HUES64 (cell line): ENCODE results near the gene CDH9.

ENCODE experiments used
- H3K27ac ChIP-seq: 2 replicates; pipeline ENCODE4 v1.7.0; 2013; ENCODE audit warnings: low read depth, low read length, inconsistent platforms
- H3K27me3 ChIP-seq: 2 replicates; pipeline ENCODE4 v1.6.1; 2013; ENCODE audit warnings: mild to moderate bottlenecking, low read length; ENCODE audit not compliant: insufficient read depth
- H3K36me3 ChIP-seq: 2 replicates; pipeline ENCODE4 v1.6.1; 2013; ENCODE audit warnings: mild to moderate bottlenecking, low read length; ENCODE audit not compliant: insufficient read depth
- H3K4me1 ChIP-seq: 2 replicates; pipeline ENCODE4 v1.6.1; 2013; ENCODE audit warnings: mild to moderate bottlenecking, low read length, moderate library complexity; ENCODE audit not compliant: insufficient read depth
- H3K4me3 ChIP-seq: 2 replicates; pipeline ENCODE4 v1.5.1; 2013; ENCODE audit warnings: mild to moderate bottlenecking, low read length, moderate library complexity
- H3K9ac ChIP-seq: 2 replicates; pipeline ENCODE4 v1.6.1; 2013; ENCODE audit warnings: mild to moderate bottlenecking, low read depth, low read length
- H3K9me3 ChIP-seq: 2 replicates; pipeline ENCODE4 v1.6.1; 2013; ENCODE audit warnings: low read depth, low read length; ENCODE audit not compliant: insufficient read depth
- WGBS: fragments of 150-250, 120-280 bp; methylation state at CpG from one replicate; pipeline ENCODE4 v1.1.7; 2013; ENCODE audit warnings: missing lambda C conversion rate; 5-methylcytosine and 5-hydroxymethylcytosine counted together

CDH9 gene

GRCh38 chr5:27020973-27021372 is 17.4 kb downstream of the CDH9 start:
- H3K9me3 ChIP-seq: no peaks in the 10 kb centered on the region
- H3K27me3 ChIP-seq: no peaks in the 10 kb centered on the region
- no peak overlapping the region for H3K4me3 ChIP-seq
- H3K27ac ChIP-seq: no peak overlapping the region
- no peak overlapping the region for H3K9ac ChIP-seq
- H3K4me1 ChIP-seq: no peaks in the 10 kb centered on the region
- WGBS: no CpG with 5 or more reads among the region's 1 CpG
- H3K36me3 ChIP-seq: no peaks in the 10 kb centered on the region

- Histone ChIP-seq H3K27ac (no peak overlapping the region), H3K36me3 (no peaks in the 10 kb centered on the region), H3K9me3 (no peaks in the 10 kb centered on the region), H3K4me1 (no peaks in the 10 kb centered on the region), H3K9ac (no peak overlapping the region), H3K27me3 (no peaks in the 10 kb centered on the region), H3K4me3 (no peak overlapping the region)
Observed at GRCh38 chr5:27015758-27016157, 22.6 kb downstream of the CDH9 start.

DNA sequence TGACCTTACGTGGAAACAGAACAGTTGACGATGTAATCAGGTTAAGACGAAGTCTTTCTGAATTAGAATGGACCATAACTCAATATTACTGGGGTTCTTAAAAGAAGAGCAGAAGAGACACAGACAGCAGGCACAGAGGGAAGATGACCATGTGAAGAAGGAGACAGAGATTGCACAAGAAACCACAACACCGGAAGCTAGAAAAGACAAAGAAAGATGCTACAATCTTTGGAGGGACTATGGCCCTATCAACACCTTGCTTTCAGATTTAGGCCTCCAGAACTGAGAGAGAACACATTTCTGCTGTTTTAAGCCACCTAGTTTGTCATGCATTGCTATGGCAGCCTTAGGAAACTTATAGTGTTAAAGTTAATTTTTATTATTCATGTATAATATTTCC is 27.1 kb downstream of the CDH9 start:
- no peaks in the 10 kb centered on the region for H3K27me3 ChIP-seq
- no peak overlapping the region for H3K27ac ChIP-seq
- no peaks in the 10 kb centered on the region for H3K4me1 ChIP-seq
- H3K4me3 ChIP-seq: no peak overlapping the region
- no peaks in the 10 kb centered on the region for H3K36me3 ChIP-seq
- no peaks in the 10 kb centered on the region for H3K9me3 ChIP-seq
- WGBS: 96% methylated on average over 4 of the region's 4 CpGs
- no peak overlapping the region for H3K9ac ChIP-seq

DNA sequence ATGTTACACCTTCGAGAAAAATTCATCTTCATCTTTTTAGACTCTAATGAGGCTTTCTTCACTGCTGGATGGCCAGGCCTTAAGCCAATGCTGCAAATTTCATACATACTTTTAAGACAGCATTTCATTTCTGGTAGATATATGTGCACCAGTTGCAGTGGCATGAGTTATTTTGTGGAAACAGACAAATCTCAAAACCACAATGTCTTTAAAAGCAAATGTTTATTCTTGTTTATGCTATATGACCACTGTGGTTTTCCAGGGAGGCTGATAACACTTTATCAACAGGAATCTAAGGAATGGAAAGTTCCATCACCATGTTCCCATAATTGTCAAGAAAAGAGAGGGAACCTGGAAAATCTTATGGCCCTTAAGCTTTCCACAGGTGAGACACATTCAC is 27.7 kb downstream of the CDH9 start:
- 98% methylated on average over 1 of the region's 1 CpG for WGBS
- Histone ChIP-seq H3K9me3 (no peaks in the 10 kb centered on the region), H3K9ac (no peak overlapping the region), H3K4me3 (no peak overlapping the region), H3K27ac (no peak overlapping the region), H3K27me3 (no peaks in the 10 kb centered on the region), H3K4me1 (no peaks in the 10 kb centered on the region), H3K36me3 (no peaks in the 10 kb centered on the region)

DNA sequence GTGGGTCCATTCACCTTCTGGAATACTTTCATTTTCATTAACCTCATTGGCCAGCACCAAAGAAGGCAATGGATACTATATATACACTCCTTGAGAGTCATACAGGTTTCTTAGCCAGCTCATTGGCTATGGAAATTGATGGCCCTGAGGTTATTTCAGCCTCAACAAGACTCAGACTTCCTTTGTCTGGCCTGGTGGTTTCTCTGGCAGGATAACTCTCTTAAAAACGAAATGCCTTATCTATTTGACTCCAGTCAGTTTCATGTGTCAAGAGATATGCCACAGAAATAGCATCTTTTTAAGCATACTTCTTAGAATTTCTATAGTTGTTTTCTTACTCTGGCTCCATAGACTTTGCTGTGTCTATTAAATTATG is 28.9 kb downstream of the CDH9 start:
- H3K27me3 ChIP-seq: no peaks in the 10 kb centered on the region
- no peaks in the 10 kb centered on the region for H3K9me3 ChIP-seq
- H3K27ac ChIP-seq: no peak overlapping the region
- H3K4me1 ChIP-seq: no peaks in the 10 kb centered on the region
- no peaks in the 10 kb centered on the region for H3K36me3 ChIP-seq
- WGBS: 93% methylated on average over 1 of the region's 1 CpG
- H3K9ac ChIP-seq: no peak overlapping the region
- no peak overlapping the region for H3K4me3 ChIP-seq

DNA sequence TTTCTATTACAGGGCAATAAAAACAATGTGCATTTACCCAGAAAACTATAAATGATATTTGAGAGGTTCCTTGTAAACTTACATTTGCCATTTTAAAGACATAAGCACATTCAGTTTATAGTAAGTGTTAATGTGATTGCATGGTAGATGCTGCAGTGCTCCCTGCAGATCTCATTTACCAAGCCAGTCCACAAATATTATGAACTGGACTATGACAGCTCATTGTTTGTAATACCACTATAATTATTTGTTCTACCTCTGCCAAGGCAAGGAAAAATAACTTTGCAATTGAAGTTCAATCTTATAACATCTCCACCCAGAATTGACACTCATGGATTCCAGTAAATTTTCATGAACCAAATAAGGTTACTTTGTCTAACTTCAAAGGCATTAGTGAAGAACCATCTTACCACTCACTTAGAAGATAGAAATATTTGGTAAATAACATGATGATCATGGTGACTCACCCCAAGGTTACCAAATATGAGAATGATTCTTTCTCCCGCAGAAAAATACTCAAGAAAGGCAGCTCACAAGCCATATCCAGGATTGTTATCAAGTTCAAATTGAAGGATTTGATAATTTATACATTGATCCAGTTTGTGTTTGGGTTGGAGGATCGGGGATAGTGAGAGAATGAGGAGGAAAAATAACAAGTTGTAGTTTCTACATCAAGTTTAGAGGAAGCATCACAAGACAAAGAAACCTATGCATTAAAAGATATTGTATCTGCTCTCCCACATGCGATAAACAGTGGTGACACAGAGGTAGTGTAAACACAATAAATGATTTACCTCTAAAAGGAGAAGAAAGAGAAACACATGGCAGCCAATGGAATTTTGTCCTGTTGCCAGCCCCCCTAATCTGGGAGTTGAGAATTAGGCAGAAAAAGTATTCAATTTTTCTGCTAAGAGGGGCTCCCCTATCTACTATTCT is 29.5 kb downstream of the CDH9 start:
- 86% methylated on average over 2 of the region's 3 CpGs for WGBS
- Histone ChIP-seq H3K27ac (no peak overlapping the region), H3K27me3 (no peaks in the 10 kb centered on the region), H3K4me1 (no peaks in the 10 kb centered on the region), H3K9ac (no peak overlapping the region), H3K9me3 (no peaks in the 10 kb centered on the region), H3K36me3 (no peaks in the 10 kb centered on the region), H3K4me3 (no peak overlapping the region)

GRCh38 chr5:27007121-27007520 is 31.3 kb downstream of the CDH9 start:
- Histone ChIP-seq H3K27ac (no peak overlapping the region), H3K36me3 (no peaks in the 10 kb centered on the region), H3K4me3 (no peak overlapping the region), H3K9me3 (no peaks in the 10 kb centered on the region), H3K9ac (no peak overlapping the region), H3K4me1 (no peaks in the 10 kb centered on the region), H3K27me3 (no peaks in the 10 kb centered on the region)

GRCh38 chr5:26986985-26987384 is 51.4 kb downstream of the CDH9 start:
- H3K27me3 ChIP-seq: no peaks in the 10 kb centered on the region
- no peaks in the 10 kb centered on the region for H3K9me3 ChIP-seq
- no peaks in the 10 kb centered on the region for H3K36me3 ChIP-seq
- H3K4me1 ChIP-seq: no peaks in the 10 kb centered on the region
- no peak overlapping the region for H3K27ac ChIP-seq
- no peak overlapping the region for H3K4me3 ChIP-seq
- WGBS: 84% methylated on average over 1 of the region's 1 CpG
- no peak overlapping the region for H3K9ac ChIP-seq

- no peaks in the 10 kb centered on the region for H3K9me3 ChIP-seq
- H3K9ac ChIP-seq: no peak overlapping the region
- H3K36me3 ChIP-seq: no peaks in the 10 kb centered on the region
- no peak overlapping the region for H3K27ac ChIP-seq
- H3K27me3 ChIP-seq: no peaks in the 10 kb centered on the region
- H3K4me1 ChIP-seq: no peaks in the 10 kb centered on the region
- no peak overlapping the region for H3K4me3 ChIP-seq
- no CpG with 5 or more reads among the region's 3 CpGs for WGBS
Observed at GRCh38 chr5:26981750-26982149, 56.6 kb downstream of the CDH9 start.

- Histone ChIP-seq H3K27me3 (no peaks in the 10 kb centered on the region), H3K27ac (no peak overlapping the region), H3K4me1 (no peaks in the 10 kb centered on the region), H3K36me3 (no peaks in the 10 kb centered on the region), H3K9ac (no peak overlapping the region), H3K4me3 (no peak overlapping the region), H3K9me3 (0 out of 2 replicates have a peak, but pooled peaks cover 6% of the 10 kb centered on the region)
- WGBS: no CpG with 5 or more reads among the region's 1 CpG
Observed at GRCh38 chr5:26959290-26959689, 79.1 kb downstream of the CDH9 start.

DNA sequence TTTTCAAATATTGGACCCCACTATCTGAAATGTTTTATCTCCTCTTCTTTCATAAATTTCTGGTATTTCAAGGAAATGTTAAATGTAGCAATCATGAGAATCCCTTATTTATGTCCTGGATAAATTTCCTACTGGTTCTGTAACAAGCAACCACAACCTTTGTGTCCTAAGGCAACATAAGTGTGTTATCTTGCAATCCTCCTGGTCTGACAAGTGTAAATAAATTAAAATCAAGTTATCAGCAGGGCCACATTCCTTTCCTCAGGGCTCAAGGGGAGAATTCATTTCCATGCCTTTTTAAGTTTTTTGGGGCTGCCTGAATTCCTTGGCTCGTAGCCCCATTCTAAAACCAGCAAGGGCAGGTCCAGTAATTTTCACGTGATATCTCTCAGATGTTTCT is 83.2 kb downstream of the CDH9 start:
- Histone ChIP-seq H3K4me1 (no peaks in the 10 kb centered on the region), H3K36me3 (no peaks in the 10 kb centered on the region), H3K4me3 (no peak overlapping the region), H3K27me3 (no peaks in the 10 kb centered on the region), H3K27ac (no peak overlapping the region), H3K9ac (no peak overlapping the region), H3K9me3 (0 out of 2 replicates have a peak, but pooled peaks cover 6% of the 10 kb centered on the region)
- WGBS: 98% methylated on average over 2 of the region's 2 CpGs

DNA sequence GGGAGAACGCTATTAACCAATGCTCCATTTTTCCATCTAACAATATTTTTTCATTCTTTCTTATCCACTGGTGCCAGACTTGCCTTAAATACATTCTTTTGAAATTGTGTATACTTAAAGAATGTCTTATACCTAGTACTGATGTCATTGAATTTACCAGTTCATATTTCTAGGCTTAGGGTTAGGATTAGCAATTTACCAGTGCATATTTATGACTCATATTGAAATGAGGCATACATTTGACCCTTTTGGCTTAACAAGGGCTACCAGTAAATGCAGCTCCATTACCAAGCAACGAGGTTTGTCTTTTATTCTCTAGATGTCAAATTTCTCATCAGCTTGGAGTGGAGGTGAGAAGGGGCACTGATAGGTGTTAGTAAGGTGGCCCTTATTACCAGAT is 89.5 kb downstream of the CDH9 start:
- H3K4me1 ChIP-seq: no peaks in the 10 kb centered on the region
- H3K9me3 ChIP-seq: no peaks in the 10 kb centered on the region
- no peak overlapping the region for H3K27ac ChIP-seq
- H3K27me3 ChIP-seq: no peaks in the 10 kb centered on the region
- no peaks in the 10 kb centered on the region for H3K36me3 ChIP-seq
- no peak overlapping the region for H3K9ac ChIP-seq
- WGBS: 100% methylated on average over 1 of the region's 2 CpGs
- H3K4me3 ChIP-seq: no peak overlapping the region
